Stimulated activated CD4-positive, alpha-beta T cell treated with anti-CD3 and anti-CD28 coated beads, Interleukin-4, amount 100 ng/mL, for 4 hours (primary cell): ENCODE results near the gene LDB3.
"Not testable (repeated sequence)": the region's sequence is repeated elsewhere in the genome, so short reads cannot be mapped to it uniquely, and the experiment has no call there.

Experiments
- DNase-seq, 2 experiments: peaks; one replicate each; pipeline ENCODE4 v3.0.0-alpha.2; 2020

Gene LDB3

GRCh38 chr10:86668297-86669165 lies at the start of gene LDB3:
Gene LDB3, plus strand, starts transcription at chr10:86668511. Its CDS starts 181 bp downstream, at chr10:86668692.
- DNase-seq = no peak

GRCh38 chr10:86628311-86628710 lies 40.0 kb upstream of the LDB3 start:
- no peak for DNase-seq

- DNase-seq = no peak
These were observed 38.2 kb upstream of the LDB3 start for GRCh38 chr10:86630079-86630478.

- no peak for DNase-seq
These were observed 36.1 kb upstream of the LDB3 start for GRCh38 chr10:86632009-86632800.

GRCh38 chr10:86632951-86633350 lies 35.4 kb upstream of the LDB3 start:
- no peak for DNase-seq

- DNase-seq = no peak
These were observed 32.9 kb upstream of the LDB3 start for GRCh38 chr10:86635402-86635801.

- DNase-seq = no peak
These were observed 32.0 kb upstream of the LDB3 start for GRCh38 chr10:86636311-86636710.

- DNase-seq = no peak
These were observed 26.3 kb upstream of the LDB3 start for GRCh38 chr10:86642021-86642420.

- no peak for DNase-seq
These were observed 25.8 kb upstream of the LDB3 start for GRCh38 chr10:86642499-86642898.

GRCh38 chr10:86644152-86644793 lies 24.0 kb upstream of the LDB3 start:
- DNase-seq = no peak

- DNase-seq = no peak
These were observed 23.4 kb upstream of the LDB3 start for GRCh38 chr10:86644794-86645445.

GRCh38 chr10:86645621-86646165 lies 22.6 kb upstream of the LDB3 start:
- DNase-seq = not testable (repeated sequence)

- no peak for DNase-seq
These were observed 21.8 kb upstream of the LDB3 start for GRCh38 chr10:86646532-86646931.

- no peak for DNase-seq
These were observed 21.4 kb upstream of the LDB3 start for GRCh38 chr10:86646933-86647332.

- DNase-seq = no peak
These were observed 20.3 kb upstream of the LDB3 start for GRCh38 chr10:86647773-86648703.

- DNase-seq = no peak
These were observed 19.4 kb upstream of the LDB3 start for GRCh38 chr10:86648704-86649427.

- no peak for DNase-seq
These were observed 18.7 kb upstream of the LDB3 start for GRCh38 chr10:86649471-86650150.

- DNase-seq = no peak
These were observed 18.2 kb upstream of the LDB3 start for GRCh38 chr10:86650151-86650550.

- no peak for DNase-seq
These were observed 17.3 kb upstream of the LDB3 start for GRCh38 chr10:86651021-86651471.
